Measurements from ENCODE around the gene BPTF. TPM values are rescaled to one million over a fixed set of nuclear protein-coding genes. Genes with fewer than 3 reads are reported as not detected.

BPTF gene
- total RNA-seq, result 26.1 and 38.8 TPM in 2 replicates

GRCh38 chr17:67824735-67825626, at the start of gene BPTF:
Gene BPTF (plus strand): TSS chr17:67825503. CDS start chr17:67825725, 222 bp downstream.

GRCh38 chr17:67996301-67997171, 171.2 kb downstream of the BPTF start, which contains the start of gene C17orf58:
Gene C17orf58 (minus strand): TSS chr17:67996469. CDS start chr17:67996198, 271 bp downstream.

Other genes starting within 250 kb of the BPTF start
- 24.1 and 32.7 TPM in 2 replicates for gene NOL11, start 107.6 kb upstream of the BPTF start, total RNA-seq
- gene C17orf58, start 171.0 kb downstream of the BPTF start, total RNA-seq, result 20.7 and 27.7 TPM in 2 replicates
- gene KPNA2, start 210.2 kb downstream of the BPTF start, total RNA-seq, result 37.9 and 45.0 TPM in 2 replicates